ENCODE results near the gene GRM1.

Gene GRM1

DNA sequence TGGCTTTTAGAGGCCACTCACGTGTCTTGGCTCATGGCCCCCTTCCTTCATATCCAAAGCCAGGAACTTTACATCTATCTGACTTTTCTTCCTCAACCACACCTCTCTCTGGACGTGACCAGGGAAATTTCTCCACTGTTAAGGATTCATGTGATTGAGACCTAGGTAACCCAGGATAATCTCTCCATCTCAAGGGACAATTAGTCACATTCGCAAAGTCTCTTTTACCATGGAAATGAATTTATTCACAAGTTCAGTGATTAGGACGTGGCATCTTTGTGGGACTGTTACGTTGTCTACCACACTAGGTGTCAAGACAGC, 287.3 kb downstream of the GRM1 start:
- Histone ChIP-seq H3K4me3 (ENCODE audit: low read depth, low read length) (no peak overlapping the region), H3K9me3 (ENCODE audit: severe bottlenecking) (no peaks in the 10 kb centered on the region), H3K27ac (no peak overlapping the region), H3K27me3 (ENCODE audit: insufficient read depth, low read depth, severe bottlenecking) (no peaks in the 10 kb centered on the region), H3K36me3 (no peaks in the 10 kb centered on the region)
- TF ChIP-seq, protein P1, sequence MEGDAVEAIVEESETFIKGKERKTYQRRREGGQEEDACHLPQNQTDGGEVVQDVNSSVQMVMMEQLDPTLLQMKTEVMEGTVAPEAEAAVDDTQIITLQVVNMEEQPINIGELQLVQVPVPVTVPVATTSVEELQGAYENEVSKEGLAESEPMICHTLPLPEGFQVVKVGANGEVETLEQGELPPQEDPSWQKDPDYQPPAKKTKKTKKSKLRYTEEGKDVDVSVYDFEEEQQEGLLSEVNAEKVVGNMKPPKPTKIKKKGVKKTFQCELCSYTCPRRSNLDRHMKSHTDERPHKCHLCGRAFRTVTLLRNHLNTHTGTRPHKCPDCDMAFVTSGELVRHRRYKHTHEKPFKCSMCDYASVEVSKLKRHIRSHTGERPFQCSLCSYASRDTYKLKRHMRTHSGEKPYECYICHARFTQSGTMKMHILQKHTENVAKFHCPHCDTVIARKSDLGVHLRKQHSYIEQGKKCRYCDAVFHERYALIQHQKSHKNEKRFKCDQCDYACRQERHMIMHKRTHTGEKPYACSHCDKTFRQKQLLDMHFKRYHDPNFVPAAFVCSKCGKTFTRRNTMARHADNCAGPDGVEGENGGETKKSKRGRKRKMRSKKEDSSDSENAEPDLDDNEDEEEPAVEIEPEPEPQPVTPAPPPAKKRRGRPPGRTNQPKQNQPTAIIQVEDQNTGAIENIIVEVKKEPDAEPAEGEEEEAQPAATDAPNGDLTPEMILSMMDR (IDR thresholded peaks at IDR 0.05; ENCODE audit: low read depth, low read length), result no peak
- DNase-seq, result no peak

DNA sequence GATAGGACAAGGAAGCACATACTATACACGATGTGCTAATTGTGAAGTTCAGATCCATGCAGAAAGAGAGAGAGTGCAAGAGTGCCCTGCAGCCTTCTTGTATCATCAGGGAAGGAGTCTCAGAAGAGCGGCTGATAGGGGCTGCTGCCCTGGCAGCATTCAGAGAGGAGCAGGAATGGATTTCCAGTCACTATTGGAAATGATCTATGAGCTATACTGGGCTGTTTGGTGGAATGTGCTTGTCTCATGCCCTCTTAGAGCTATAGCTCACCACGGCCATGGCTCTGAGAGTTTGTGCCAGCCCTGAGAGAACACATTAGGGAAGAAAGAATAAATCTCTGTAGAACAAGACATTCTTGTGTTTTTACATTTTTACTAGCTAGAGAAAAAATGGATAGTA, 302.2 kb downstream of the GRM1 start:
- no peak overlapping the region for H3K4me3 ChIP-seq (ENCODE audit: low read depth, low read length)
- H3K36me3 ChIP-seq, result no peaks in the 10 kb centered on the region
- no peak for DNase-seq
- peaks cover 2% of the 10 kb centered on the region for H3K9me3 ChIP-seq (ENCODE audit: severe bottlenecking)
- TF ChIP-seq, protein P1 (IDR thresholded peaks at IDR 0.05; ENCODE audit: low read depth, low read length), result no peak
- H3K27ac ChIP-seq, result no peak overlapping the region
- no peaks in the 10 kb centered on the region for H3K27me3 ChIP-seq (ENCODE audit: insufficient read depth, low read depth, severe bottlenecking)

DNA sequence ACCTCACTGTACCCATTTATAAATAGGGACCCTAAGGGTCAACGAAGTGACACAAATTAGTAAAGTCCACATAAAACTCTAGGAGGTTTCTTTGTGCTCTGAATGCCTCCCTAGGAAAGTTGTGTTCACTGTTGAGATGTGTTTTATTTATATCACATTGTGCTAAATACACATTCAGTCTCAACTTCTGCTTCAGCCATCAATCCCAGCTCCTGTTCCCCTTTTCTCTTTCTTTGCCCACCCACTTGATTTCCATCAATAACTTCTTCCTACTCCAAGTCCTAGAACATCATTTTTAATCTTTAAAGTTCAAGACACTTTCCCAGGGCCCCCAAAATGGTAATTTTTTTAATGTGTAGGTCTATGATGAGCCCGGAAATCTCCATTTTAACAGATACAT, 306.5 kb downstream of the GRM1 start:
- no peak overlapping the region for H3K4me3 ChIP-seq (ENCODE audit: low read depth, low read length)
- DNase-seq, result no peak
- no peak overlapping the region for H3K27ac ChIP-seq
- TF ChIP-seq, protein P1 (IDR thresholded peaks at IDR 0.05; ENCODE audit: low read depth, low read length), result no peak
- no peaks in the 10 kb centered on the region for H3K9me3 ChIP-seq (ENCODE audit: severe bottlenecking)
- no peaks in the 10 kb centered on the region for H3K27me3 ChIP-seq (ENCODE audit: insufficient read depth, low read depth, severe bottlenecking)
- no peaks in the 10 kb centered on the region for H3K36me3 ChIP-seq

DNA sequence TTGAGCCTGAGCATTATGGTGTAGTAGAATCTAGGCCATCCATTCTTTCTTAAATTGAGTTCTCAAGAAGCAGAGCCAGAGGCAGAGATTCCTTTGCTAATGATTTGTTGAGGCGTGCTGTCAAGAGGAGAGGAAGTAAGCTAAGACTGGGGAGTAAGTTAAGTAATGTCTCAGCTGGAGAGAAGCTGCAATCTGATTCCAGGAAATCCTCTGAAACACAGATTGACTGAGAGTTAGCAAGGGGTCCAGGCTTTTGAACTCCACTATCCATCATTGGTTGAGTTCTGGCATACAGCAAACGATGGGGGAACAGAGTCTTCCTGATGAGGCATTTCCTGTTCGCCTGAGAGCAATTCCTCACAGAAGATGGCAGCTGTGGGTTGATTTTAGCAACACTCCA, 307.3 kb downstream of the GRM1 start:
- Histone ChIP-seq H3K36me3 (no peaks in the 10 kb centered on the region), H3K27ac (no peak overlapping the region), H3K4me3 (ENCODE audit: low read depth, low read length) (no peak overlapping the region), H3K9me3 (ENCODE audit: severe bottlenecking) (no peaks in the 10 kb centered on the region), H3K27me3 (ENCODE audit: insufficient read depth, low read depth, severe bottlenecking) (no peaks in the 10 kb centered on the region)
- no peak for DNase-seq
- TF ChIP-seq, protein P1 (IDR thresholded peaks at IDR 0.05; ENCODE audit: low read depth, low read length), result no peak

DNA sequence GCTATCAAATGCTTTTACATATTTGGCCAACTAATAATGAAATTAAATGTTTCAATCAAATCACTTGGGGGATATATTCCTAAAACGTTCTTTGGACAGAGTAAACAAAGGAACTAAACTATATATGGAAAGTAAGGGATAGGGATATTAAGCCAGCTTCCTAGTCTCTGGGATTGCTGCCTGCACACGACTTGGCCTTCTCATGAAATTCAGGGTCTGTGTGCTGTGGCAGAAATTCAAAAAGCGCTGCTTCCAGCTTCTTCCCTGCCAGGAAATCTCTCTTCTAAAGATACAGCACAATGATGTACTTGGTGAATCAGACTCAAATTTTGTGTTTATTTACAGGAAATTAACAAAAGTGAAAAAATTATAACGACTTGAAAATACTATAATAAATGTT, 308.5 kb downstream of the GRM1 start:
- no peak for DNase-seq
- no peaks in the 10 kb centered on the region for H3K36me3 ChIP-seq
- H3K27ac ChIP-seq, result no peak overlapping the region
- no peaks in the 10 kb centered on the region for H3K27me3 ChIP-seq (ENCODE audit: insufficient read depth, low read depth, severe bottlenecking)
- no peaks in the 10 kb centered on the region for H3K9me3 ChIP-seq (ENCODE audit: severe bottlenecking)
- TF ChIP-seq, protein P1 (IDR thresholded peaks at IDR 0.05; ENCODE audit: low read depth, low read length), result no peak
- H3K4me3 ChIP-seq (ENCODE audit: low read depth, low read length), result no peak overlapping the region

DNA sequence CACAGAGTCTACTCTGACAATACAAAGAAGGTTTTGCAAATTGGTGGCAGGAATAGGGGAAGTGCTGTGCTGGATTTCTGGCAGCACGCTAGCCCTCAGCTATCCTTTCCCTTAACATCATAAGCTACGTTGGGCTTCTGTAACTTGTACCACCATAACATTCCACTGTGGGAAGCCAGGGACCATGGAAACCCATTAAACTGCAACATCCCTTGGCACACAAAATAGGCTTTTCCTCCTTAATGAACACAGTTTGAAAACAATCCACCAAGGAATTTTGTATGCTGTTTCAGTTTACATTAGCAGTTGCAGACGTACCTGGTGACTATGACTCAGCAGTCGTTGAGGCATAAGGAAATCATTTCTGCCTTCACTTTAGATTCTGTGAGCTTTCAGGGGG, 310.9 kb downstream of the GRM1 start:
- TF ChIP-seq, protein P1 (IDR thresholded peaks at IDR 0.05; ENCODE audit: low read depth, low read length), result no peak
- Histone ChIP-seq H3K4me3 (ENCODE audit: low read depth, low read length) (no peak overlapping the region), H3K9me3 (ENCODE audit: severe bottlenecking) (no peaks in the 10 kb centered on the region), H3K36me3 (no peaks in the 10 kb centered on the region), H3K27me3 (ENCODE audit: insufficient read depth, low read depth, severe bottlenecking) (no peaks in the 10 kb centered on the region), H3K27ac (no peak overlapping the region)
- DNase-seq, result no peak
